Progenitor cell of endocrine pancreas (in vitro differentiated cells): Measurements from ENCODE around the gene PTPRB. TPM values are rescaled to one million over a fixed set of nuclear protein-coding genes. Genes with fewer than 3 reads are reported as not detected.

Experiments used
- DNase-seq: peaks from one replicate; pipeline ENCODE4 v3.0.0; 2021; ENCODE audit warnings: low spot score; ENCODE audit not compliant: unreplicated experiment
- H3K27ac Mint-ChIP-seq: 2 replicates; pipeline ENCODE4 v1.8.0; 2021; ENCODE audit warnings: mild to moderate bottlenecking, moderate library complexity, mixed read lengths
- H3K27me3 Mint-ChIP-seq: 2 replicates; pipeline ENCODE4 v1.8.0; 2021; ENCODE audit warnings: mixed read lengths
- H3K36me3 Mint-ChIP-seq: 2 replicates; pipeline ENCODE4 v1.8.0; 2022; ENCODE audit warnings: mixed read lengths; ENCODE audit not compliant: insufficient read depth
- H3K4me1 Mint-ChIP-seq: 2 replicates; pipeline ENCODE4 v1.8.0; 2021; ENCODE audit warnings: low read depth, mixed read lengths
- H3K4me3 Mint-ChIP-seq: 2 replicates; pipeline ENCODE4 v1.8.0; 2021; ENCODE audit warnings: low read depth, mild to moderate bottlenecking, moderate library complexity, mixed read lengths
- H3K9me3 Mint-ChIP-seq: 2 replicates; pipeline ENCODE4 v1.8.0; 2021; ENCODE audit warnings: low read depth, mixed read lengths
- total RNA-seq: library from RNA; stranded (reverse); gene quantifications from 2 replicates; pipeline ENCODE4 v1.2.1, GENCODE V29; 2021
- TF ChIP-seq, protein P1 (sequence below): fragments of 200-600 bp; sonication (generic); IDR thresholded peaks from one replicate; pipeline ENCODE4 v1.5.0; 2021; ENCODE audit warnings: antibody characterized with exemption, mild to moderate bottlenecking; ENCODE audit not compliant: unreplicated experiment

Gene PTPRB
- total RNA-seq, 1 donor from 2014 or later = 0.38 TPM

- Mint-ChIP-seq H3K27me3 (no peaks in the 10 kb centered on the region), H3K4me1 (no peaks in the 10 kb centered on the region), H3K4me3 (no peak overlapping the region), H3K27ac (no peak overlapping the region), H3K9me3 (peaks cover 12% of the 10 kb centered on the region), H3K36me3 (no peaks in the 10 kb centered on the region)
- DNase-seq = no peak
- TF ChIP-seq, protein P1, sequence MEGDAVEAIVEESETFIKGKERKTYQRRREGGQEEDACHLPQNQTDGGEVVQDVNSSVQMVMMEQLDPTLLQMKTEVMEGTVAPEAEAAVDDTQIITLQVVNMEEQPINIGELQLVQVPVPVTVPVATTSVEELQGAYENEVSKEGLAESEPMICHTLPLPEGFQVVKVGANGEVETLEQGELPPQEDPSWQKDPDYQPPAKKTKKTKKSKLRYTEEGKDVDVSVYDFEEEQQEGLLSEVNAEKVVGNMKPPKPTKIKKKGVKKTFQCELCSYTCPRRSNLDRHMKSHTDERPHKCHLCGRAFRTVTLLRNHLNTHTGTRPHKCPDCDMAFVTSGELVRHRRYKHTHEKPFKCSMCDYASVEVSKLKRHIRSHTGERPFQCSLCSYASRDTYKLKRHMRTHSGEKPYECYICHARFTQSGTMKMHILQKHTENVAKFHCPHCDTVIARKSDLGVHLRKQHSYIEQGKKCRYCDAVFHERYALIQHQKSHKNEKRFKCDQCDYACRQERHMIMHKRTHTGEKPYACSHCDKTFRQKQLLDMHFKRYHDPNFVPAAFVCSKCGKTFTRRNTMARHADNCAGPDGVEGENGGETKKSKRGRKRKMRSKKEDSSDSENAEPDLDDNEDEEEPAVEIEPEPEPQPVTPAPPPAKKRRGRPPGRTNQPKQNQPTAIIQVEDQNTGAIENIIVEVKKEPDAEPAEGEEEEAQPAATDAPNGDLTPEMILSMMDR = no peak
Measured at GRCh38 chr12:70468741-70469140, 168.5 kb downstream of the PTPRB start.

- Mint-ChIP-seq H3K27me3 (no peaks in the 10 kb centered on the region), H3K4me3 (no peak overlapping the region), H3K27ac (no peak overlapping the region), H3K4me1 (no peaks in the 10 kb centered on the region), H3K36me3 (no peaks in the 10 kb centered on the region), H3K9me3 (peaks cover 16% of the 10 kb centered on the region)
- TF ChIP-seq, protein P1 = no peak
- DNase-seq = no peak
Measured at GRCh38 chr12:70467918-70468733, 169.1 kb downstream of the PTPRB start.

GRCh38 chr12:70467476-70467875 lies 169.8 kb downstream of the PTPRB start:
- no peak overlapping the region for H3K27ac Mint-ChIP-seq
- no peaks in the 10 kb centered on the region for H3K36me3 Mint-ChIP-seq
- TF ChIP-seq, protein P1 = no peak
- no peak for DNase-seq
- peaks cover 16% of the 10 kb centered on the region for H3K9me3 Mint-ChIP-seq
- no peaks in the 10 kb centered on the region for H3K4me1 Mint-ChIP-seq
- H3K4me3 Mint-ChIP-seq = no peak overlapping the region
- no peaks in the 10 kb centered on the region for H3K27me3 Mint-ChIP-seq

- Mint-ChIP-seq H3K36me3 (no peaks in the 10 kb centered on the region), H3K4me1 (no peaks in the 10 kb centered on the region), H3K27me3 (no peaks in the 10 kb centered on the region), H3K27ac (no peak overlapping the region), H3K4me3 (no peak overlapping the region), H3K9me3 (peaks cover 16% of the 10 kb centered on the region)
- TF ChIP-seq, protein P1 = no peak
- DNase-seq = no peak
Measured at GRCh38 chr12:70466753-70467152, 170.5 kb downstream of the PTPRB start.
